HL-60 (cell line): ENCODE data around the gene PKIB.

ENCODE experiments used
- DNase-seq, 2 experiments: peaks; one replicate each; pipeline ENCODE4 v3.0.0-alpha.2; 2010 to 2020; ENCODE audit warnings: low read depth in 1 of 2, low spot score in 1 of 2
- H3K27ac ChIP-seq: fragments of 250-450 bp; sonication (Bioruptor Pico); replicated peaks from 2 replicates; pipeline ENCODE4 v1.5.1; 2020; ENCODE audit warnings: mild to moderate bottlenecking, moderate library complexity
- H3K27me3 ChIP-seq: fragments of 250-450 bp; sonication (Bioruptor Pico); 2 replicates; pipeline ENCODE4 v1.5.1; 2021; ENCODE audit warnings: mild to moderate bottlenecking, moderate library complexity; ENCODE audit not compliant: insufficient read depth, poor library complexity, severe bottlenecking
- H3K4me3 ChIP-seq: replicated peaks from 2 replicates; pipeline ENCODE4 v1.5.1; 2011; ENCODE audit warnings: mild to moderate bottlenecking, control low read depth, low read length; ENCODE audit not compliant: insufficient read depth
- CTCF ChIP-seq: IDR thresholded peaks from one replicate; pipeline ENCODE4 v1.5.1; 2011; ENCODE audit warnings: low read length, control low read depth, inconsistent platforms; ENCODE audit not compliant: insufficient read depth
- GABPA ChIP-seq: IDR thresholded peaks from 2 replicates; pipeline ENCODE4 v1.6.1; 2012; ENCODE audit warnings: low read depth
- POLR2AphosphoS5 ChIP-seq: IDR thresholded peaks from 2 replicates; pipeline ENCODE4 v1.6.1; 2012; ENCODE audit warnings: low read depth
- REST ChIP-seq: IDR thresholded peaks from 2 replicates; pipeline ENCODE4 v1.6.1; 2012; ENCODE audit warnings: low read depth; ENCODE audit not compliant: insufficient replicate concordance
- SPI1 ChIP-seq: IDR thresholded peaks from 2 replicates; pipeline ENCODE4 v1.6.1; 2012; ENCODE audit warnings: low read depth, mild to moderate bottlenecking, borderline replicate concordance

Gene PKIB

GRCh38 chr6:122692807-122693580 lies 82.8 kb downstream of the PKIB start:
- Histone ChIP-seq H3K27ac (no peak overlapping the region), H3K4me3 (no peak overlapping the region), H3K27me3 (no peaks in the 10 kb centered on the region)
- TF ChIP-seq REST: no peak
- no peak for TF ChIP-seq CTCF
- TF ChIP-seq POLR2AphosphoS5: no peak
- no peak for TF ChIP-seq GABPA
- TF ChIP-seq SPI1: no peak
- DNase-seq: no peak

GRCh38 chr6:122694075-122694474 lies 83.9 kb downstream of the PKIB start:
- DNase-seq: no peak
- no peak overlapping the region for H3K4me3 ChIP-seq
- H3K27ac ChIP-seq: no peak overlapping the region
- no peaks in the 10 kb centered on the region for H3K27me3 ChIP-seq
- no peak for TF ChIP-seq SPI1
- no peak for TF ChIP-seq REST
- no peak for TF ChIP-seq POLR2AphosphoS5
- TF ChIP-seq GABPA: no peak
- no peak for TF ChIP-seq CTCF

GRCh38 chr6:122694602-122695001 lies 84.4 kb downstream of the PKIB start:
- DNase-seq: no peak
- no peak overlapping the region for H3K4me3 ChIP-seq
- no peak overlapping the region for H3K27ac ChIP-seq
- H3K27me3 ChIP-seq: no peaks in the 10 kb centered on the region
- TF ChIP-seq POLR2AphosphoS5: no peak
- TF ChIP-seq GABPA: no peak
- no peak for TF ChIP-seq REST
